Measurements from ENCODE around the gene AACS. TPM values are rescaled to one million over a fixed set of nuclear protein-coding genes. Genes with fewer than 3 reads are reported as not detected.

AACS gene
- total RNA-seq, 1 experiment from 2014 or later = 20.1 TPM

DNA sequence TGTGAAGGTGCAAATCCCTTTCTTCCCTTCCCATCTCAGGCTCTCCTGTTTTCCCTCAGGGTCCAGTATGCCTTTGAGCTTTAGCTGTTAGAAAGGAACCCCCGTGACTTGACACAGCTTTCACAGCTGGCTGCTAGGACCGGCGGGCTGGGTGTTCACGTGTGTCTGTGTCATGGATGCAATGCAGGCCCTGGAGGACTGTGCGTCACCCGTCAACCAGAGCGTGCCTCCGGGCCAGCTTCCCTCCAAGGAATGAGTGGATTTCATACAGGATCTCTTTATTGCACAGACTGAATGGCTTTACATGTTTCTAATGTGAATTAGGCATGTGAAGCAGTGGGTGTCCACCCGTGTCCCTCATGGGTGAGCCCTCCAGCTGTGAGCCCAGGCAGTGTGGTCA lies 77.4 kb downstream of the AACS start:
- no TSS peak for BruUV-seq (replicated peaks)
- CTCF ChIA-PET = no interaction called here
- no peak for DNase-seq (ENCODE audit: low spot score)
- Histone ChIP-seq H3K9me3 (ENCODE audit: low read depth, low read length, poor library complexity, severe bottlenecking) (no peaks in the 10 kb centered on the region), H3K27ac (ENCODE audit: low read depth, low read length, poor library complexity, severe bottlenecking) (no peak overlapping the region), H3K4me3 (ENCODE audit: low read depth, low read length, poor library complexity, severe bottlenecking) (no peak overlapping the region), H3K27me3 (replicated peaks; ENCODE audit: insufficient read depth, low read depth, low read length, poor library complexity) (no peaks in the 10 kb centered on the region), H3K4me1 (ENCODE audit: insufficient read depth, low read length, poor library complexity, severe bottlenecking) (no peaks in the 10 kb centered on the region), H3K36me3 (ENCODE audit: insufficient read depth, low read length, poor library complexity, severe bottlenecking) (no peaks in the 10 kb centered on the region)
- intact Hi-C loops (cut with micrococcal nuclease; ENCODE audit: unreplicated experiment) = no loop called here
- POLR2A ChIA-PET (ENCODE audit: low non-redundant PET) = no interaction called here
- TF ChIP-seq EZH2 (IDR thresholded peaks at IDR 0.05; ENCODE audit: borderline replicate concordance, low read depth, low read length, poor library complexity, severe bottlenecking) = no peak
- TF ChIP-seq, protein P1, sequence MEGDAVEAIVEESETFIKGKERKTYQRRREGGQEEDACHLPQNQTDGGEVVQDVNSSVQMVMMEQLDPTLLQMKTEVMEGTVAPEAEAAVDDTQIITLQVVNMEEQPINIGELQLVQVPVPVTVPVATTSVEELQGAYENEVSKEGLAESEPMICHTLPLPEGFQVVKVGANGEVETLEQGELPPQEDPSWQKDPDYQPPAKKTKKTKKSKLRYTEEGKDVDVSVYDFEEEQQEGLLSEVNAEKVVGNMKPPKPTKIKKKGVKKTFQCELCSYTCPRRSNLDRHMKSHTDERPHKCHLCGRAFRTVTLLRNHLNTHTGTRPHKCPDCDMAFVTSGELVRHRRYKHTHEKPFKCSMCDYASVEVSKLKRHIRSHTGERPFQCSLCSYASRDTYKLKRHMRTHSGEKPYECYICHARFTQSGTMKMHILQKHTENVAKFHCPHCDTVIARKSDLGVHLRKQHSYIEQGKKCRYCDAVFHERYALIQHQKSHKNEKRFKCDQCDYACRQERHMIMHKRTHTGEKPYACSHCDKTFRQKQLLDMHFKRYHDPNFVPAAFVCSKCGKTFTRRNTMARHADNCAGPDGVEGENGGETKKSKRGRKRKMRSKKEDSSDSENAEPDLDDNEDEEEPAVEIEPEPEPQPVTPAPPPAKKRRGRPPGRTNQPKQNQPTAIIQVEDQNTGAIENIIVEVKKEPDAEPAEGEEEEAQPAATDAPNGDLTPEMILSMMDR (conservative IDR thresholded peaks at IDR 0.05; ENCODE audit: low read depth, low read length) = no peak

DNA sequence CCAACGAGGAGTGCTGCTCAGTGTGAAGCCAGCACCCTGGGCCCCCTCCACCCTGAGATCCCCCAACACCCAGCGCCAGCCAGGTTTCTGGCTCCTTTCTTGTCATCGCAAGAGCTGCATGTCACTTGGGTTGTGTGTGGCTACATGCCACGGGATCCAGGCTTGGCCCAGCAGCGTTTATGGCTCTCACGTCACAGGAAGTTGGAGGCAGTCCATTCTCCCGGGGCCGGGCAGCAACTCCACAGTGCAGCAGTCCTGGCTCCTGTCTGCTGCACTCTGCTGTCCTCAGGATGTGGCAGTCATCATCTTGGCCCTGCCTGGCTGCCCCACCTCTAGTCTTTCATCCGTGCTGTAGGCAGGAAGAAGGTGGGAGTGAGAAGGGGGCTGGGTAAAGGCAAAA lies 78.3 kb downstream of the AACS start:
- no peak overlapping the region for H3K27ac ChIP-seq (ENCODE audit: low read depth, low read length, poor library complexity, severe bottlenecking)
- DNase-seq (ENCODE audit: low spot score) = peak; percentile 17
- no TSS peak for BruUV-seq (replicated peaks)
- no peaks in the 10 kb centered on the region for H3K36me3 ChIP-seq (ENCODE audit: insufficient read depth, low read length, poor library complexity, severe bottlenecking)
- H3K4me3 ChIP-seq (ENCODE audit: low read depth, low read length, poor library complexity, severe bottlenecking) = no peak overlapping the region
- no peaks in the 10 kb centered on the region for H3K9me3 ChIP-seq (ENCODE audit: low read depth, low read length, poor library complexity, severe bottlenecking)
- H3K27me3 ChIP-seq (replicated peaks; ENCODE audit: insufficient read depth, low read depth, low read length, poor library complexity) = no peaks in the 10 kb centered on the region
- ChIA-PET CTCF (no interaction called here), POLR2A (ENCODE audit: low non-redundant PET) (no interaction called here)
- no peak for TF ChIP-seq EZH2 (IDR thresholded peaks at IDR 0.05; ENCODE audit: borderline replicate concordance, low read depth, low read length, poor library complexity, severe bottlenecking)
- TF ChIP-seq, protein P1 (conservative IDR thresholded peaks at IDR 0.05; ENCODE audit: low read depth, low read length) = no peak
- no peaks in the 10 kb centered on the region for H3K4me1 ChIP-seq (ENCODE audit: insufficient read depth, low read length, poor library complexity, severe bottlenecking)
- intact Hi-C loops (cut with micrococcal nuclease; ENCODE audit: unreplicated experiment) = no loop called here

DNA sequence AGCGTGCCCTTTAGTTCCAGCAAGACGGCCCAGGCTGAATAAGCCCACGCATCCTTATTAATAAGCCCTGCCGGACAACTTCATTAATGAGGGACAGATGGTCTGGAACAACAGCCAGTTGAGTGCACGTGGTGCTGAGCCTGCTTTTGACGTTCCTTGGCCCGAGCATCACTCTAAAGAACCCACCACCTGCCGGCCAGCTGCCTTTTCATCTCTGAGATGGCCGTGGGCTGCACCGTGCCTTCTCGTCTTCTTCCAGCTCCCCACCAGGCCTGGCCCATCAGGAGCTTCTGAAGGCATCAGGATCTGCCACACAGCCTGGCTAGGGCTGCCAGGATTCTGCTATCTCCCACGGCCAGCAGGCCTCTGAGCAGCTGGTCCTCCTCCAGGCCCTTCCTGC lies 80.0 kb downstream of the AACS start:
- H3K36me3 ChIP-seq (ENCODE audit: insufficient read depth, low read length, poor library complexity, severe bottlenecking) = no peaks in the 10 kb centered on the region
- H3K4me3 ChIP-seq (ENCODE audit: low read depth, low read length, poor library complexity, severe bottlenecking) = no peak overlapping the region
- H3K27ac ChIP-seq (ENCODE audit: low read depth, low read length, poor library complexity, severe bottlenecking) = no peak overlapping the region
- no TSS peak for BruUV-seq (replicated peaks)
- no peaks in the 10 kb centered on the region for H3K27me3 ChIP-seq (replicated peaks; ENCODE audit: insufficient read depth, low read depth, low read length, poor library complexity)
- DNase-seq (ENCODE audit: low spot score) = no peak
- TF ChIP-seq EZH2 (IDR thresholded peaks at IDR 0.05; ENCODE audit: borderline replicate concordance, low read depth, low read length, poor library complexity, severe bottlenecking) = no peak
- TF ChIP-seq, protein P1 (conservative IDR thresholded peaks at IDR 0.05; ENCODE audit: low read depth, low read length) = no peak
- POLR2A ChIA-PET (ENCODE audit: low non-redundant PET) = no interaction called here
- CTCF ChIA-PET = no interaction called here
- H3K4me1 ChIP-seq (ENCODE audit: insufficient read depth, low read length, poor library complexity, severe bottlenecking) = no peaks in the 10 kb centered on the region
- H3K9me3 ChIP-seq (ENCODE audit: low read depth, low read length, poor library complexity, severe bottlenecking) = no peaks in the 10 kb centered on the region
- intact Hi-C loops (cut with micrococcal nuclease; ENCODE audit: unreplicated experiment) = no loop called here
